ENCODE results near the gene ZSWIM4. TPM values are rescaled to one million over a fixed set of nuclear protein-coding genes. Genes with fewer than 3 reads are reported as not detected.

Gene ZSWIM4
- total RNA-seq, 1 donor from 2014 or later: 10.6 TPM

- no peak for DNase-seq
These were observed 40.8 kb downstream of the ZSWIM4 start for GRCh38 chr19:13835791-13836723.

GRCh38 chr19:13838435-13839129 lies 43.3 kb downstream of the ZSWIM4 start:
- DNase-seq: peak; percentile 54

DNA sequence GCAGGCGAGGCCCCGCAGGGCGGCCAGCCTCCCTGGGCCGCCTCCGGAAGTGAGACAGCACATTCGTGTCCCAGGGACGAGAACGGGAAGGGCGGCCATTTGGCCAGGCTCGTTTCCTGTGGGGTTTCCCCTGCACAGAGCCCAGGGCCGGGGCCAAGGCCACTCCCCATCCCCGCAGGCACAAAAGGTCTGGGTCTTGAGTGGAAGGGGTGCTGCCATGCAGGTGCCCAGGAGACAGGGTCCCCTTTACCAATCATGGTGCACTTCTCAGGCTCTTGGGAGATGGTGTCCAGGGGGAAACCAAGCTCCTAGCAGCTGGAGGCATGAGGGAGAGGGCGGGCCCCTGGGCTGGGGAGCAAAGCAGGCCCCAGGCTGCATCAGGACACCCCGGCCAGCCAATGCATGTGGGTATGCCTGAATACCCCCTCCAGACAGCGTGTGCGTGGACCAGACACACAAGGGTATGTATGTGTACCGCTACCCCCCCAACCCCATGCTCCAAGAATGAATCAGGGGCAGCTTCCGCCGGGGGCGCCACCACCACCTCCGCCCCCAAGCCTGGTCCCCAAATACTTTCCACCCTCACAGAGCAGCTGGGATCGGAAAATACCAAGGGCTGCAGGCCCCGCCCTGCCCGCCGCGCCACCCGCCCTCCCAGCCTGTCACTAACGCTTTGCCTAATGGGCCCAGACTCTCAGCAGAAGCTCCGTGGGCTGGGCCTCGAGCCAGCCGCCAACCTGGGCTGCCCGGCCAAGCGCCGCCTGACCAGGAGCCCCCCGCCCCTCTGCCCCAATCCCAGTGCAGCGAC lies 44.1 kb downstream of the ZSWIM4 start:
- DNase-seq: peak; percentile 92

DNA sequence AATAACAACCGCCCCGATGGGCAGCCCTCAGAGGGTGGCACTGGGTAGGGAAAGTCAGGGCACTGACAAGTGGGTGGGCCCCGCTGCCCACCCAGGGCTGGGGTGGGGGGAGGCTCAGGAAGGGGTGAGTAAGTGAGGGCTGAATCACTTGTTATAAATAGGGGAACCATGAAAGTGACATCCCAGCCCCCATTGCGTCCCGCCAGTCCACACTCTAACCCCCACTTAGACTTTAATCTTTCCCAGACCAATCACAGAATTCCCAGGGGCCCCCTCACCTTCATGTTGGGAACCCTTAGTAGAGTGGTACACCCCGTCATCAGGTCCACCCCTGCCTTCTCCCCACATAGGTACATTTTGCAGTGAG lies 44.7 kb downstream of the ZSWIM4 start:
- DNase-seq: no peak

DNA sequence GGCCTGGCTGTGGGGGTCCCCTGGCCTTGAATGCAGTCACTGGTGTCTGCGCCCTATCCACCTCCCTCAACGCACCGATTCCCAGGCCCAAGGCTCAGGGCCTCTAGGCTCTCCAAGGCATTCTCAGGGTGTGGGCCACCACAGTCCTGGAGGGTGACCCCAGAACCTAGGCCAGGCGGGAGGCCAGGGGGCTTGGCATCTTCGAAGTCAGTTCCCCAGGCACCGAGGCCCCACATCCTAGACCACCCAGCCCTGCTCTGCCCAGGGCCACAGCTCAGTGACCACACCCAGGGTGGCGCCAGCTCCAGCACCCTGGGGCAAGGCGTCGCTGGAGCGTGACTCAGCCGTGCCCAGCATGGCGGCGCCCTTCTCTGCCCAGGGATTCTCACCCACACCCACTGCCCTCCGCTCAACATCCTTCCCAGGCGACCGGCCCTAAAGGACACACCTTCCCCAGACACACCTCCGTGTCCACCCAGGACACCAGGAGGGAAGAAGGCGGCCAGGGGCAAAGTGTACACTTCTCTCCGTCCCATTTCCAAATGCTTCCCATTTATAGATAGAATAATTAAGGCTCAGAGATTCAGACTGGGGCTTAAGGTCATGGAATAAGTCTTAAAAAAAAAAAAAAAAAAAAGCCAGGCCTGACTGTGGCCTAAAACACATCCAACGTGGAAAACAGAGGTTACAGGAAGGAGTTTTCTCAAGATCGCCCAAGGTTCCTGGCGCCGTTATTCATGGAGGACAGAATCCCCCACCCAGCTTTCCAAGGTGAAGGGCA lies 45.3 kb downstream of the ZSWIM4 start:
- DNase-seq: peak; percentile 40

DNA sequence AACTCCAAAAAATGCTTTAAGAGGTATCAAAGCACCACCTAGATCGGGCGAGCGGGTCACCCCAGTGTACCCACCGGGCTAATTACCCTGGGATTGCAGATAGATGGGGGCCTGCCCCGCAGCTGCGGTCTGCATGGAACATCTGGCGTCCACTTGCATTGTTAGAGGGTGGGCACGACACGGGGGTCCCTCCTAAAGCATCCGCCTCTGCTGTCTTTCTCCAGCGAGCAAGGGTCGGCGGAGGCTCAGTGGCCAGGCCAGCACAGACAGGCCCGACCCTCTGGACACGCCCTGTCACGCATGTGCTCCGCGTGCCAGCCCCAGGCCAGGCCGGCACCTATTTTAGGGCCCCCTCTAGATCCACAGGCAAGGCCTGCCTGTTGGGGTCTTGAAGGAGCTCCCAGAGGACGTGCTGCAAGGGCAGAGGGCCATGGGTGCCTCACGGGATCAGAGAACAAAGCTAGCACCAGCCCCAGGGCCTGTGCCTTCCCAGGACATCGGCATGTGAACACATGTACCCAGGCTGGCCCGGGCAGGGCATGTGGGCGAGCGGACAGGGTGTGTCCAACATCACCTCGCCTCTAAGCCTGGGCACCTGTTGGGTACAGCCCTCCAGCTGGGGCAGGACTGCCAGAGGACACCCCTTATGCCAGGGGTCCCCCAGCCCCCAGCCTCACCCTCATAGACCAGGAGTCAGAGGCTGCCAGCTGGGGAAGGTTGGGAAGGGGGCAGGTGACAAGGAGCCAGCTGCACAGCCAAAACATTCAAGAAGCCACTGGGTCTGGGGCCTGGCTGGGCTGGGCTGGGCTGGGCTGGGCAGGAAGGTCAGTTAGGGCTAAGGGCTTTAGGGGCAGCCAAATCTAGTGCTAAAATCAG lies 46.1 kb downstream of the ZSWIM4 start:
- DNase-seq: peak; percentile 67

- DNase-seq: peak; percentile 50
These were observed 46.7 kb downstream of the ZSWIM4 start for GRCh38 chr19:13841962-13842290.

DNA sequence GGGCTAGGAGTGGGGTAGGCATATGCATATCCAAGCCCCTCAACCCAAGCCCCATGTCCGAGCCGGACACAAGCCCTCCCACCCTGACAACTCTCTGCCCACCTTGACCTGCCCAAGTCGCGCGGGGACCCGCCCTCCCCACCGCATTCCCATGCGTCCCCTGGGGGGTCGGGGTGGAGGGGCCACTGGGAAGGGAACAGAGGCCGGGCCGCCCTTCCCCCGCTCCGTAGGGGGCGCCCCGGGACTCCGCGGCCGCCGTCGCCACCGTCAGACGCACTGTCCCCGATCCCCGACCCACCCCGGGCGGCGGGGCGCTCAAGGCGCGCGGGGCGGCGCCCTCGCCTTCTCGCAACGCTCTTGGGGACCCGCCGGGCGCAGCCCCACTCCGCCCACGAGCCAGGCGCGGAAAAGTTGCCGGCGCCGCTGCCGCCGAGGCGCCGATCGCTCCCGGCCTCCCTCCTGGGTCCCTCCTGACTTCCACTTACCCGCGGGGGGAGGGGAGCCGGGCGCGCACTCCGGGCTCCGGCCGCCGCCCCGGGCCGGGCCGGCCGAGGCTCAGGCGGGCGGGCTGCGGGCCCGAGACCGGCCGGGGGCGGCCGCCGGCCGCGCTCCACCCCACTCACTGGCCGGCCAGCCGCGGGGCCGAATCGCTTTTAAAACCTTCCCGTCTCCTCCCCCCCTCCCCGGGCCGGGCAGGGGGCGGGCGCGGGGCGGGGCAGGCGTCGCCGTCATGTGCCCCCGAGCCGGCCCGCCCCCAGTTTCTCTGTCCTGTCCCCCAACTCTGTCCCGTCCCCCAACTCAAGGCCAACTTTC lies 47.3 kb downstream of the ZSWIM4 start:
- DNase-seq: peak; percentile 94

DNA sequence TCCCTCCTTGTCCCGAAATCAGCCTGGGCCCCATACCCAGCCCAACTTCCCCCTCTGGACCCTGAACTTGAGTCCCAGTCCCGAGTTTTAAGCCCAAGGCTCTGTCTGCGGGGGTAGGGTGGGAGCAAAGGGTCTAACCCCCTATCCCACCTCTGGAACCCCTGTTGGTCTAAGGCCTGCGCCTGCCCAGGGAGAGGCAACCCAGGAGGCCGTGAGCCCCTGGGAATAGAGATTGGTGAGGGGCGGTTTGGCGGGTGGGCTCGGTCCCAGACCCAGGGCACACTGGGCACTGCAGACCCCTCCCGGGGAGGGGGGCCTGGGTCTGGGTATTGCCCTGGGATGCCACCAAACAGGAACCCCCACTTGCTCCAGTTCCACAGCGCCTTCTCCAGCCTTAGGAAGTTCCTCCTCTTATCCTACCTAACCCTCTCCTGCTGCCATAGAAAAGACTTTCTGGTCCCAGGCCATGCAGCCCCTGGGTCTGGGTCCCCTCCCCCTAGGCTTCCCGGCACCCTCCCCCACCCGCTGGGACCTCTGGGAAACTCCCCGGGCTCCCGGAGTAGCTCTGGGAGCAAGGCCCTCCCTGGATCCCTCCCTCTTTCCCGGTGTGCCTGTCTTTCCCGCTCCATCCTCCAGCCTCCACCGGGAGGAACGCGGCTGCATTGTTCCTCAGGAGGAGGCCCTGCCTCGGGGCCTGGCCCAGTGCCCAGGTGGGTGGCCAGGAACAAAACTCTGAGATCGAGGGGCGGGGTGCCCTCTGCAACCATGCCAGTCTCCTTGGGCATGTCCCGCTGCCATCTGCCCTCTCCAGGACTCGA lies 48.1 kb downstream of the ZSWIM4 start:
- DNase-seq: peak; percentile 74

- DNase-seq: peak; percentile 76
These were observed 48.9 kb downstream of the ZSWIM4 start for GRCh38 chr19:13844130-13844631.

DNA sequence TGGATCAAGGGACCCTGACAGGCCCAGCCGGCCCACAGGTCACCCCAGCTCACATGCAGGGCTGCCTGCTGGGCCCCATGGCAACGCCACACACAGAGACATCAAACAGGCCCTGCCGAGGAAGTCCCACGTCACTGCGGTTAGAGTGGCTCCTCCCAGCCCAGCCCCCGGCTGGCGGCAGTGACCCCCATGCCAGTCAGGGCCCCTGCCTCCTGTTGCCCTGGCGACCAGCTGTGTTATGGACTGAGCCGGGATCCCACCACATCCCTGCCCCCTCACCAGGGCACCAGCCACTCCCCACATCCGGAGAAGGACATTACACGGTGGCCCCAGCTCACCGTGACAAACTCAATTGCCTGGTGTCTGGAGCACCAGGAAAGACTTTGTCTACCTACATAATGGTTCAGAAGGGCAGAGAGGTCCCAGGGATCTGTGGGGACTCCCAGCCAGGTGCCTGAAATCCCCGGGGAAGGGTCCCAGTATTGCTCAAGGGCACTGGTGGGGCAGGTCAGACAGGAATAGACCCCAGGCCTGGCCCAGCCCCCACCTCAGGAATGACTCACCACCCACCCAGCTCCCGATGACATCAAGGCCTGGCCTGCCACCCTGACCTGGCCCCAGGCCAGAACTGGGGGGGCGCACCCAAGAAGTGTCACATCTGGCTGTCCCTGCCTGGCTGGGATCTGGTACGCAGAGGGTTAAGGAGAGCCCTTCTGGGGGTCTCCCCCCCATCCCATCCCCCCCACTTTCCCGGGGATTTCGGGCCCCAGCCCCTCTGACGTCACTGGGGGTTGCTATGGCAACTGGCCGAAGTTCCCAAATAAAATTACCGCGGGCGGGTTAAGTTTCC lies 51.5 kb downstream of the ZSWIM4 start:
- DNase-seq: peak; percentile 98

DNA sequence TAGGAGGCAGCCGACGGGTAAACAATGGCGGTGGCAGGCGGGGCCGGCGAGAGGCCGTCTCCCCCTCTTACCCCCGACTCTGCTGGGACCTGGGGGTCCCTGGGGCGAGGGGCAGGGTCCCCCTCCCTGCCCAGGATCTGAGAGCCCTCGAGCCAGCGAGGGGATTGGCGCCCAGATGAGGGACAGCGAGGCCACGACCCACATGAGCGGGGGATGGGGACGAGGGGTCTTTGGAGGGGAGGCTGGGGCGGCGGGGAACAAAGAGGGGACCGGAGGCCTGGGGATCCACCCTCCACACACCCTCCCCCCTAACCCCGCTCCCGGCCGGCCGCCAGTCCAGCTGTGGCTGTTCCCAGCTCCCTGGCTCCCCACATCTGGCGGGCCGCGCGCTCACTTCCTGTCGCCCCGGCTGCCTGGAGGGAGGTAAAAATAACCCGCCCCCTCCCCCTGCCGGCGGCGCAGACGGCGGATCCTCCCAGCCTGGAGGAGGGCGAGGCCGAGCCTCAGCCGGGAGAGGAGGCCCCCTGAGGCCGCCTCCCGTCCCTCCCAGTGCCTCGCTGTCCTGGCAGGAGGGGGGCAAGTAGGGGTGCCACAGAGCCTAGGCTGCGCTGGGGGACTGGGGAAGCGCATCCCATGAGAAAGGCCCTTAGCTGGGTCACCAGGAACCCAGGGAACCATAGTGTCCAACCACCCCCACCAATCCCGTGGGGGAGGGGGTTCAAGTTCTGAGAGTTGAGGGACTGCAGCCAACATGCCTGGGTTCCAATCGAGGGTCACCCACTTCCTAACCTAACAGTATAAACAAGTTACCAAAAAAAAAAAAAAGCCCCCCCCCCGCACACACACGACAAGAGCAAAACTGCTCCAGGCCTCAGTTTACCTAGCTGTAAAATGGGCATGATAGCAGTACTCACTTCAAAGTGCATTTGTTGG lies 52.4 kb downstream of the ZSWIM4 start:
- peak; percentile 98 for DNase-seq

DNA sequence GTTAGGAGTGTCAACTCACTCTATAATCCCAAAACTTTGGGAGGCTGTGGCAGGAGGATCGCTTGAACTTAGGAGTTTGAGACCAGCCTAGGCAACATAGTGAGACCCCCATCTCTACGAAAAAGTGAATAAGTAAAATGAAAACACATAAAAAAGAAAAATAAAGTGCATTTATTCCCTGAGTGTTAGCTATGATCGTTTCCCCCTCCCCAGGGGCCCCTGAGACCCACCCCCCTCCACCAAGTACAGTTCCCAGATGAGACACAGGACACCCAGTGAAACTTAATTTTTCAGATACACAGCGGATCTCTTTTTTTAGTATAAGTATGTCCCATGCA lies 53.1 kb downstream of the ZSWIM4 start:
- no peak for DNase-seq

DNA sequence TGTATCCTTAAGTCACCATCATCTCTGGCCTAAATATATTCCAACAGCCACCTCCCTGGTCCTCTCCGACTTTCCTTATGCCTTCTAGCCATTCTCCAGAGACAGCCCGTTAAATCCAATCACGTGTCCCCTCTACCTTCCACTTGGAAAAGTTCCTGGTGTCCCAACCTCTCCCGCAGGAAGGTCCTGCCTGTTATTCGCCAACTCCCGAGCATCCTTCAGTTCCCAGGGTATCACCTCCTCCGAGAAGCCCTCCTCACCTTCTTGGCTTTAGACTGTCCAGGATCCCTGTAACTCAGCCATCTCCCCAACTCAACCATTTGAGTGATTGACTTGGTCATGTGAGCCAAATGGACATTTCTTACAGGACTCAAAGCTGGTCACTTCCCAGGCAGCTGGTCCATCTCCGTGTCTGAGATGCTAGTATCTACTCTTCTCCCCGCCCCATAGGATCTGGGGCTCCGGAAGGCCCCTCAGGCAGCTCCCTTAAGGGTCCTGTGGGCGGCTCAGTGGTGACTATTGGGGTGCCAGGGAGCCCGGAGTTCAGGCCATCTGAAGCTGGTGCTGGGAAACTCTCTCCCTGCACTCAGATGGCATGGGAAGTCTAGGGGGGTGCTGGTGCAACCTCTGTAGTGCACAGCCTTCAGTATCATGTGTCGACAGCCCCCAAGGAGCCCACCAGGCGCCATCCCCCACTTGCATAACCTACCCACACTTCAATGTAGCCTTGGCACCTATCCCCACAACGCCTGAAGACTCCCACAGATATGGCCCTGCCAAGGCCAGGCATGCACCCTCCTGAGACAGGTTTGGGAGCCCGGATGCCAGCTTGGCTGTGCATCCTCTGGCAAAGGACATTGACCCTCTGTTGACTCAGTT lies 53.8 kb downstream of the ZSWIM4 start:
- peak; percentile 31 for DNase-seq

DNA sequence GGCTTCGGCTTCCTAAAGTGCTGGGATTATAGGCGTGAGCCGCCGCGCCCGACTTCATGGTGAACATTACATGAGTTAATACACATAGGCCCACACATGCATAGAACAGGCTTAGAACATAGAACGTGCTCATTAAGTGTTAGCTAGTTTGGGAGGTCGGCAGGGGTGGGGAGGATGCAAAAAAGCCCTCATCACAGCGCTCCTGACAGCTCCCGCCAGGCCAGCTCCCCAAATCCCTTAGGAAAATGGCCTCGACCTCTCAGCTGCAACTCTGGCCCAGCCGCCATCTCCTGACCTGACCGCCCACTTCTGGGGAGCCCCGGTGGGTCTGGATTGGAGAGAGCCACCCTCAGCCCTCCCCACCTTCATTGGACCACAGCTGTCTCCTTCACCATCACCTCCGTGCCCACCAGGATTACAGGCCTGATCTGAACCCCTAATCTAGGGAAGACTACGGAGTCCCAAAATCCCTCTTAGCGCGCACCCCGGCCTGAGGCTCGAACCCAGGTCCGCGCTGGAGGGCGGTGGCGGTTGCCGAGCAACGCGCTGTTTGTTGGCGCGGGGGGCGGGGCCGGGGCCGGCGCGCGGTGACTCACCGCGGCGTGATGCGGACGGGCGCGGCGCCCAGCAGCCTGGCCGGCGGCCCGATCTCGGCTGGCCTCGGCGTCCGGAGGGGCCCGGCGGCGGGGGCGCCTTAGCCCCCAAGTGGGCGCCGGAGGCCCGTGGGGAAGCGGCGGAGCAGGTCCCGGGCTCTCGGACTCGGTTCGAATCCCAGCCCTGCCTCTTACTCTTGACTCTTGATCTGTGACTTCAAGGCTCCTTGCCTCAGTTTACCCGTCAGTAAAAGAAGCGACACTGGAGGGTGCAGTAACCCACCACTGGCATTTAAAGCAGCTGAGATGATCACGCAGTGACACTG lies 55.0 kb downstream of the ZSWIM4 start:
- peak; percentile 92 for DNase-seq

Measured in tongue (tissue), 2 donors.